ENCODE results near the gene MAPK12.

The MAPK12 gene

GRCh38 chr22:50226875-50227165, 34.7 kb downstream of the MAPK12 start:
- H3K9me2 ChIP-seq (replicated peaks; ENCODE audit: low read depth, low read length) = no peaks in the 10 kb centered on the region
- no peaks in the 10 kb centered on the region for H3K27me3 ChIP-seq (ENCODE audit: insufficient read depth, low read length, poor library complexity, severe bottlenecking)
- TF ChIP-seq CTCF (conservative IDR thresholded peaks at IDR 0.05; ENCODE audit: low read length) (no peak), EZH2phosphoT487 (IDR thresholded peaks at IDR 0.05; ENCODE audit: borderline replicate concordance) (no peak)
- H3K36me3 ChIP-seq (ENCODE audit: insufficient read depth, low read length) = peaks cover 37% of the 10 kb centered on the region; the same call in 1 of the 2 replicates
- no peak overlapping the region for H3K9ac ChIP-seq (ENCODE audit: low read depth, low read length, poor library complexity, severe bottlenecking)
- H3F3A ChIP-seq (ENCODE audit: low read depth) = no peaks in the 10 kb centered on the region
- no peak overlapping the region for H2AFZ ChIP-seq (ENCODE audit: low read length)
- H3K79me2 ChIP-seq (ENCODE audit: insufficient read depth, low read length) = no peaks in the 10 kb centered on the region
- no peaks in the 10 kb centered on the region for H3K4me1 ChIP-seq (ENCODE audit: insufficient read depth, low read length, poor library complexity, severe bottlenecking)
- no peaks in the 10 kb centered on the region for H4K20me1 ChIP-seq (ENCODE audit: insufficient read depth, low read length, poor library complexity, severe bottlenecking)
- H3K9me3 ChIP-seq (ENCODE audit: insufficient read depth, low read depth, low read length) = no peaks in the 10 kb centered on the region
- no peak overlapping the region for H3K4me2 ChIP-seq (ENCODE audit: low read depth, low read length, poor library complexity, severe bottlenecking)
- H3K4me3 ChIP-seq (ENCODE audit: low read length, poor library complexity, severe bottlenecking) = no peak overlapping the region

GRCh38 chr22:50226063-50226874, 35.2 kb downstream of the MAPK12 start:
- Histone ChIP-seq H3F3A (ENCODE audit: low read depth) (no peaks in the 10 kb centered on the region), H3K4me1 (ENCODE audit: insufficient read depth, low read length, poor library complexity, severe bottlenecking) (no peaks in the 10 kb centered on the region), H3K27me3 (ENCODE audit: insufficient read depth, low read length, poor library complexity, severe bottlenecking) (no peaks in the 10 kb centered on the region), H3K79me2 (ENCODE audit: insufficient read depth, low read length) (no peaks in the 10 kb centered on the region), H3K4me3 (ENCODE audit: low read length, poor library complexity, severe bottlenecking) (no peak overlapping the region), H3K9ac (ENCODE audit: low read depth, low read length, poor library complexity, severe bottlenecking) (no peak overlapping the region), H3K9me2 (replicated peaks; ENCODE audit: low read depth, low read length) (no peaks in the 10 kb centered on the region), H4K20me1 (ENCODE audit: insufficient read depth, low read length, poor library complexity, severe bottlenecking) (no peaks in the 10 kb centered on the region), H3K36me3 (ENCODE audit: insufficient read depth, low read length) (peaks cover 41% of the 10 kb centered on the region; the same call in 1 of the 2 replicates), H3K4me2 (ENCODE audit: low read depth, low read length, poor library complexity, severe bottlenecking) (no peak overlapping the region), H3K9me3 (ENCODE audit: insufficient read depth, low read depth, low read length) (no peaks in the 10 kb centered on the region), H2AFZ (ENCODE audit: low read length) (no peak overlapping the region)
- no peak for TF ChIP-seq EZH2phosphoT487 (IDR thresholded peaks at IDR 0.05; ENCODE audit: borderline replicate concordance)
- no peak for TF ChIP-seq CTCF (conservative IDR thresholded peaks at IDR 0.05; ENCODE audit: low read length)

DNA sequence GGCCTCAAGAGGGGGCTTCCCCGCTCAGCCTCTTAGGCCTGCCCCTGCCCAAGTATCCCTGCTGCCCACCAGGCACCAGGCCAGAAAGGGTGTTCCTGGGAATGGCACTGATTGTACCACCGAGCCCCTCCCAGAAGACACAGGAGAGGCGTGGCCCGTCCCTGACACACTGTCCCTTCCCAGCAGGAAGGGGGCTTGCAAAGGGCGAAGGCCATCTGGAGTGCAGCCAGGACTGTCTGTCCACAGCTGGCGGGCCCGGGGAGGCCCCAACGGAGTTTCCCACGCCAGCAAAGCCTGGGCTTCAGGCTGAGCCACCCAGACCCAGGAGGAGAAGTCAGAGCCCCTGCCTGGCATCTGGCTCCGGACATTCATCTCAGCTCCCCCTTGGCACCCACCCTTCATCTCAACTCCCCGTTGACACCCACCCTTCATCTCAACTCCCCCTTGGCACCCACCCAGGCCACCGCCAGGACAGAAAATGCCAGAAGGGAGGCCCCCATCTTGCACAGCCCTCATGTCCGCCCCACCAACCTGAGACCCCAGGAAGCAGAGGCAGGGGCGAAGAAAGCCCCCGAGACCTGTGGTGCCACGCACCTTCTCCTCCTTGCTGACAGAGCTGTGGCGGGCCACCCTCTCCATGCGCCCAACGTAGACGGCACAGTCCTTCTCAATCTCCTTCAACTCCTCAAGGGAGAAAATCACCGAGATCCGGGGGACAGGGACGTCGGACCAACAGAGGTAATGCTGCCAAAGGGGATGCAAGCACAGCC, 36.1 kb downstream of the MAPK12 start:
- Histone ChIP-seq H3K79me2 (ENCODE audit: insufficient read depth, low read length) (no peaks in the 10 kb centered on the region), H4K20me1 (ENCODE audit: insufficient read depth, low read length, poor library complexity, severe bottlenecking) (no peaks in the 10 kb centered on the region), H3K9me2 (replicated peaks; ENCODE audit: low read depth, low read length) (no peaks in the 10 kb centered on the region), H3K4me1 (ENCODE audit: insufficient read depth, low read length, poor library complexity, severe bottlenecking) (no peaks in the 10 kb centered on the region), H3K27me3 (ENCODE audit: insufficient read depth, low read length, poor library complexity, severe bottlenecking) (no peaks in the 10 kb centered on the region), H3F3A (ENCODE audit: low read depth) (no peaks in the 10 kb centered on the region), H3K4me2 (ENCODE audit: low read depth, low read length, poor library complexity, severe bottlenecking) (no peak overlapping the region), H3K36me3 (ENCODE audit: insufficient read depth, low read length) (peaks cover 49% of the 10 kb centered on the region; the same call in 1 of the 2 replicates), H3K4me3 (ENCODE audit: low read length, poor library complexity, severe bottlenecking) (no peak overlapping the region), H3K9ac (ENCODE audit: low read depth, low read length, poor library complexity, severe bottlenecking) (no peak overlapping the region), H2AFZ (ENCODE audit: low read length) (no peak overlapping the region), H3K9me3 (ENCODE audit: insufficient read depth, low read depth, low read length) (no peaks in the 10 kb centered on the region)
- TF ChIP-seq CTCF (conservative IDR thresholded peaks at IDR 0.05; ENCODE audit: low read length) (no peak), EZH2phosphoT487 (IDR thresholded peaks at IDR 0.05; ENCODE audit: borderline replicate concordance) (no peak)
